Measurements from ENCODE around the gene TRMT61B. TPM values are rescaled to one million over a fixed set of nuclear protein-coding genes. Genes with fewer than 3 reads are reported as not detected.

Gene TRMT61B
- polyA plus RNA-seq, 3 donors = 6.7 to 10.2 (median 8.1) TPM

DNA sequence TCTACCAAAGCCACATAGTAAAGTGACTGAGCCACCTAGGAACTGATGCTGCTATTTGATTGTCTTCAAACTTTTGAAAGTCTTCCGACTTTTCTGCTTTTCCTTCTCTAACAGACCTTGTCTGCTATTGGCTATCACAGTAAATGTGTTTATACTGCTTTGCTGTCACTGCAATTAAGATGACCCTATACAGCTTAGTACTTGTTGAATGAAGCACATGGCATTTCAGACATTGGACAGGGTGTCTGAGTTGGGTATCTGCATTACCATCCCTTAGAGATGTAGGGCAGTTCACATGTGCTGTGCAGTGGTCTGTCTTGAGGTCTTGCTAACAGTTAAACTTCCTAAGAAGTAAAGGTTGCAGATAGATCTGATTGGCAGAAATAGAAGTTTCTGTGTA lies 27.9 kb upstream of the TRMT61B start:
- peaks cover 11 to 17% of the 10 kb centered on the region in 2 donors for H3K36me3 ChIP-seq (replicated peaks in 1 of 2; ENCODE audit: control insufficient read depth in 1 of 2, insufficient read depth in 2 of 2, low read length in 2 of 2)
- peaks cover 0 to 3% (median 0%) of the 10 kb centered on the region in 7 donors for H3K9me3 Mint-ChIP-seq
- no peaks in the 10 kb centered on the region for H3K27me3 Mint-ChIP-seq (ENCODE audit: low read depth in 3 of 3)
- peaks cover 19 to 39% of the 10 kb centered on the region in 2 donors for H3K4me1 ChIP-seq (ENCODE audit: control insufficient read depth in 1 of 2, insufficient read depth in 2 of 2, low read length in 2 of 2)
- H3K4me2 ChIP-seq (replicated peaks; ENCODE audit: extremely low read depth, low read length, poor library complexity, severe bottlenecking) = no peak overlapping the region
- H2AFZ ChIP-seq (ENCODE audit: insufficient read depth, low read depth, low read length, poor library complexity, severe bottlenecking) = no peak overlapping the region
- peaks cover 12 to 14% of the 10 kb centered on the region in 2 donors for H3K36me3 Mint-ChIP-seq
- intact Hi-C loops (cut with micrococcal nuclease) = loop anchor here in 1 of 2 donors (10.0 kb wide), 1 partner anchor 73 kb away; no protein-coding TSS in a partner anchor
- H3K4me3 ChIP-seq (replicated peaks in 1 of 3; ENCODE audit: low read depth in 2 of 3, low read length in 3 of 3) = no peak overlapping the region
- no peaks in the 10 kb centered on the region for H3K27me3 ChIP-seq (ENCODE audit: control insufficient read depth in 2 of 2, insufficient read depth in 2 of 2, low read length in 2 of 2)
- peaks cover 85% of the 10 kb centered on the region for H3K79me2 ChIP-seq (ENCODE audit: insufficient read depth, low read length)
- no peak for TF ChIP-seq CTCF (IDR thresholded peaks at IDR 0.05)
- H3K4me3 Mint-ChIP-seq = no peak overlapping the region
- peaks cover 37% of the 10 kb centered on the region for H3K4me1 Mint-ChIP-seq
- H3K27ac Mint-ChIP-seq = no peak overlapping the region
- H3K9me3 ChIP-seq (replicated peaks in 1 of 2; ENCODE audit: control insufficient read depth in 1 of 2, insufficient read depth in 1 of 2, low read length in 2 of 2) = no peaks in the 10 kb centered on the region
- peak overlapping the region in 1 of 2 donors; percentile 6 for H3K27ac ChIP-seq (ENCODE audit: low read depth in 1 of 2, low read length in 2 of 2)
- DNase-seq = no peak
- WGBS (ENCODE audit: insufficient coverage) = no CpG with 5 or more reads among the region's 1 CpG
- H3K9ac ChIP-seq (ENCODE audit: insufficient read depth, low read length, poor library complexity, severe bottlenecking) = no peak overlapping the region
- peaks cover 81% of the 10 kb centered on the region for H4K20me1 ChIP-seq (ENCODE audit: insufficient read depth, low read length)

DNA sequence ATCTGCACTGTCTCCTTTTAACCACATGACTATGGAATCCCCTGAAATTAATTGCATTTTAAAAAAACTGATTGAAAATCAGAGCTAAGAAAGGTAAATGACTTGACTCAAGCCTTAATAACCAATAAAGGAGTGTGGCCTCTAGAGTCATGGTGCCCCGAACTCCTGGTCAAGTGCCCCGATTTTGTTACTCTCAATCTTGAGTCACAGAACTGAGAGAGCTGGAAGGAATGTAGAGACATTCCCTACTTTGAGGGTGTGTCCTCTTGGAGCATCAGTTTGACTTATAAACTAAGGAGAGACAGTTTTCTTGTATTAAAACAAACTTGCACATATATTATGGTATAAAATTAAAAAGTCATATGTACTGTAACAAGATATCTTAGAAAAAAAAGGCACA lies 26.8 kb upstream of the TRMT61B start:
- DNase-seq = no peak
- intact Hi-C loops (cut with micrococcal nuclease) = loop anchor here in 1 of 2 donors (10.0 kb wide), 1 partner anchor 72 kb away; no protein-coding TSS in a partner anchor
- Histone ChIP-seq H3K27ac (ENCODE audit: low read depth in 1 of 2, low read length in 2 of 2) (no peak overlapping the region), H3K9me3 (replicated peaks in 1 of 2; ENCODE audit: control insufficient read depth in 1 of 2, insufficient read depth in 1 of 2, low read length in 2 of 2) (no peaks in the 10 kb centered on the region), H3K27me3 (ENCODE audit: control insufficient read depth in 2 of 2, insufficient read depth in 2 of 2, low read length in 2 of 2) (no peaks in the 10 kb centered on the region), H3K4me1 (ENCODE audit: control insufficient read depth in 1 of 2, insufficient read depth in 2 of 2, low read length in 2 of 2) (peaks cover 19 to 39% of the 10 kb centered on the region in 2 donors), H3K4me2 (replicated peaks; ENCODE audit: extremely low read depth, low read length, poor library complexity, severe bottlenecking) (no peak overlapping the region), H2AFZ (ENCODE audit: insufficient read depth, low read depth, low read length, poor library complexity, severe bottlenecking) (no peak overlapping the region), H3K36me3 (replicated peaks in 1 of 2; ENCODE audit: control insufficient read depth in 1 of 2, insufficient read depth in 2 of 2, low read length in 2 of 2) (peaks cover under 1 to 5% of the 10 kb centered on the region in 2 donors), H3K79me2 (ENCODE audit: insufficient read depth, low read length) (peaks cover 75% of the 10 kb centered on the region), H3K9ac (ENCODE audit: insufficient read depth, low read length, poor library complexity, severe bottlenecking) (no peak overlapping the region), H3K4me3 (replicated peaks in 1 of 3; ENCODE audit: low read depth in 2 of 3, low read length in 3 of 3) (no peak overlapping the region), H4K20me1 (ENCODE audit: insufficient read depth, low read length) (peaks cover 69% of the 10 kb centered on the region)
- no peak for TF ChIP-seq CTCF (IDR thresholded peaks at IDR 0.05)
- Mint-ChIP-seq H3K9me3 (peaks cover 0 to 3% (median 0%) of the 10 kb centered on the region in 7 donors), H3K36me3 (peaks cover 2 to 4% of the 10 kb centered on the region in 2 donors), H3K4me3 (no peak overlapping the region), H3K27ac (no peak overlapping the region), H3K4me1 (peaks cover 37% of the 10 kb centered on the region), H3K27me3 (ENCODE audit: low read depth in 3 of 3) (peaks cover 0 to 2% (median 0%) of the 10 kb centered on the region in 3 donors)
- no CpG with 5 or more reads among the region's 2 CpGs for WGBS (ENCODE audit: insufficient coverage)
